Fibroblast of the aortic adventitia (primary cell): Measurements from ENCODE around the gene LCE1D. TPM values are rescaled to one million over a fixed set of nuclear protein-coding genes. Genes with fewer than 3 reads are reported as not detected.

Source experiments
- DNase-seq: peaks from one replicate; pipeline ENCODE4 v3.0.0-alpha.2; 2010; ENCODE audit warnings: low read depth
- H3K4me3 ChIP-seq: 2 replicates; pipeline ENCODE4 v1.5.1; 2011; ENCODE audit warnings: low read depth, mild to moderate bottlenecking, control low read depth, low read length, moderate library complexity
- total RNA-seq: library from RNA; depleted of rRNA; stranded (reverse); fragments of >200 nt; gene quantifications from 2 replicates; pipeline ENCODE4 v1.2.3, GENCODE V29; 2012; ENCODE audit warnings: low replicate concordance
- TF ChIP-seq, protein P1 (sequence below): IDR thresholded peaks from 2 replicates; pipeline ENCODE4 v1.5.1; 2011; ENCODE audit warnings: mild to moderate bottlenecking, low read length, control low read depth, inconsistent platforms; ENCODE audit not compliant: insufficient read depth

LCE1D gene
- total RNA-seq, 1 donor = not detected

DNA sequence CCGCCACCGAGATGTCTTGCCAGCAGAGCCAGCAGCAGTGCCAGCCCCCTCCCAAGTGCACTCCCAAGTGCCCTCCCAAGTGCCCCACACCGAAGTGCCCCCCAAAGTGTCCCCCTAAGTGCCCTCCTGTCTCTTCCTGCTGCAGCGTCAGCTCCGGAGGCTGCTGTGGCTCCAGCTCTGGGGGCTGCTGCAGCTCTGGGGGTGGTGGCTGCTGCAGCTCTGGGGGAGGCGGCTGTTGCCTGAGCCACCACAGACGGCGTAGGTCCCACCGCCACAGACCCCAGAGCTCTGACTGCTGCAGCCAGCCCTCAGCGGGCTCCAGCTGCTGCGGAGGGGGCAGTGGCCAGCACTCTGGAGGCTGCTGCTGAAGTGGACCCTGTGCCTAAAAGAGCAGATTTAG, 20.2 kb upstream of the LCE1D start:
- H3K4me3 ChIP-seq = no peak overlapping the region
- TF ChIP-seq, protein P1, sequence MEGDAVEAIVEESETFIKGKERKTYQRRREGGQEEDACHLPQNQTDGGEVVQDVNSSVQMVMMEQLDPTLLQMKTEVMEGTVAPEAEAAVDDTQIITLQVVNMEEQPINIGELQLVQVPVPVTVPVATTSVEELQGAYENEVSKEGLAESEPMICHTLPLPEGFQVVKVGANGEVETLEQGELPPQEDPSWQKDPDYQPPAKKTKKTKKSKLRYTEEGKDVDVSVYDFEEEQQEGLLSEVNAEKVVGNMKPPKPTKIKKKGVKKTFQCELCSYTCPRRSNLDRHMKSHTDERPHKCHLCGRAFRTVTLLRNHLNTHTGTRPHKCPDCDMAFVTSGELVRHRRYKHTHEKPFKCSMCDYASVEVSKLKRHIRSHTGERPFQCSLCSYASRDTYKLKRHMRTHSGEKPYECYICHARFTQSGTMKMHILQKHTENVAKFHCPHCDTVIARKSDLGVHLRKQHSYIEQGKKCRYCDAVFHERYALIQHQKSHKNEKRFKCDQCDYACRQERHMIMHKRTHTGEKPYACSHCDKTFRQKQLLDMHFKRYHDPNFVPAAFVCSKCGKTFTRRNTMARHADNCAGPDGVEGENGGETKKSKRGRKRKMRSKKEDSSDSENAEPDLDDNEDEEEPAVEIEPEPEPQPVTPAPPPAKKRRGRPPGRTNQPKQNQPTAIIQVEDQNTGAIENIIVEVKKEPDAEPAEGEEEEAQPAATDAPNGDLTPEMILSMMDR = no peak

DNA sequence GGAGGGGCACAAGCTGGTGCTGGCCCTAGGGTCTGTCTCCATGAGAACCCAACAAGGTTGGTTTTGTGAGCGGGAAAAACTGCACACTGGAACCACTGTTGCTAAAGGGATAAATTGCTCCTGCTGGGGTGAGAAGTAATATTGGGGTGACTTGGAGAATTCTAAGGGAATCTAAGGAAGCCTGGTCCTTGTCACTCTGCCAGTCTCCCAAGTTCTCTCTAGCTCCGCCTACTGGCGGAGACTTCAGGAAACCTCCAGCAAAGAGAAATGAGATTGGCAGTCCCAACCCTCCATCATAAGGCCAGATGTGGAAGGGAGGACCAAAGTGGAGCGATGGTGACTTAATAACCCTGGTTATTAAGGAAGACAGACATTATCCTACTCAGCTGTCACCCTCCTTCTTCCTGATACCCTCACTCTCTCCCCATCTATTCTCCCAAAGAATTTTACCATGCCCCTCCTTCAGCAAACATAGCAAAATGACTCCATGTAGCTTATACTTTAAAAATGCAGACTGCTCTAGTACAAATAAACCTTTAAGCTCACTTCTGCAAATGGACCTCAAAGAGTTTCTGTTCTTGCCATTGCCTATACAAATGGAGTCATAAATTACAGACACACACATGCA, 18.9 kb upstream of the LCE1D start:
- TF ChIP-seq, protein P1 = peak; percentile 11
- DNase-seq = no peak
- no peak overlapping the region for H3K4me3 ChIP-seq

More for the DNA sequence above, 20.2 kb upstream of the LCE1D start:
- no peak for DNase-seq

DNA sequence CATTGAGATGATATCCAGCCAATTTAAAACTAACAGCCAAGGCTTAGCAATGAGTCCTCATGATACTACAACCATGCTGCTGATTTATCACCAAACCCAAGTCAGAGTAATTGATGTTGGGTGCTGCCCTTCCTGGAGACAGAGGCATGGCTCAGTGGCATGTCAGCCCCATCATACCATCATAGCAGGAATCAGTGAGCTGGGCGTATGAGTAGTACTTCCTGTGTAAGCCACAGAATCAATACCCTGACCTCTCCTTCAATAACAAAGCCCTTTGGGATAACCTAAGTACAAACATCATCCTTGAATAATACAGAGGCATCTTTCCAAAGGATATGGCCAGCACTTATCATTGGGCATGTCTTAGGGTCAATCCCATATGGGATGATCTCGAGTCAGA, 13.4 kb upstream of the LCE1D start:
- DNase-seq = no peak
- no peak overlapping the region for H3K4me3 ChIP-seq
- TF ChIP-seq, protein P1 = no peak

DNA sequence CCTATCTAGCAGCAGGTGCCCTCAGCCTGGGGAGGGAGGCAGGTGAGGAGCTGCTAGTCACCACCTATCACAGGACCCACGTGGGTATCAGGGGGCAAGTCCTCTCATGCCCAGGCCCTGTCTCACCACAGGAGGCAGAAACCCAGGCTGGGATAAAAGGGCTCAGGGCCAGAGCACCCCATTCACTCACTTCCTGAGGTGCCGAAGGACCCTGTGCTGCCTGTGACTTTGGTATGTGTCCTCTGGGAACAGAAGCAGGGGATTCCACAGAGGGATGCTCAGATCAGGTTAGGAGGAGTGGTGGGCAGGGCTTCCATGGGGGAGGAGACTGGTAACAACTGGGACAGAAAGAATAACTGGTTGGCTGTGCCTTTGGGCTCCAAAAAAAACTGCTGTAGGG, 10.4 kb upstream of the LCE1D start, which contains the start of gene LCE1E:
Gene LCE1E (plus strand): TSS at position 181 of the 400 bp plus-strand sequence. CDS start 1,043 bp downstream, outside the sequence.
- no peak for DNase-seq
- TF ChIP-seq, protein P1 = no peak
- H3K4me3 ChIP-seq = no peak within 1 kb of the TSS

- no peak overlapping the region for H3K4me3 ChIP-seq
- TF ChIP-seq, protein P1 = no peak
- DNase-seq = no peak
Observed at GRCh38 chr1:152795686-152796085, 835 bp upstream of the LCE1D start.

- no peak for DNase-seq
- TF ChIP-seq, protein P1 = no peak
- no peak overlapping the region for H3K4me3 ChIP-seq
Observed at GRCh38 chr1:152801333-152801732, 4.8 kb downstream of the LCE1D start.

DNA sequence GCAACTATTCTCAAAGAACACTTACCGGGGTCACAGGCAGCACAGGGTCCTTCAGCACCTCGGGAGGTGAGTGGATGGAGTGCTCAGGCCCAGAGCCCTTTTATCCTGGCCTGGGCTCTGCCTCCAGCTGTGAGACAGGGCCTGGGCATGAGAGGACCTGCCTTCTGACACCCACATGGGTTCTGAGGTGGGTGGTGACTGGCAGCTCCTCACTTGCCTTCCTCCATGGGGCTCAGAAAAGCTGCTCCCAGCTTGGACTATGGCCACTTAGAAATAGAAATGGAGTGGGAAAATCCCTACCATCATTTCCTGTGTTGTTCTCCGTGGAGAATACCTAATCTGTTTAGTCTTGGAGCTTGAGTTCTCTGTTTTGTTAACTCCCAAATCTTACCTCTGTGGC, 10.1 kb downstream of the LCE1D start, which contains the start of gene LCE1C:
Gene LCE1C (minus strand): TSS at position 76 of the 400 bp plus-strand sequence. CDS start 1,173 bp downstream, outside the sequence.
- no peak within 1 kb of the TSS for H3K4me3 ChIP-seq
- TF ChIP-seq, protein P1 = no peak
- DNase-seq = no peak
